Cardiac muscle cell (in vitro differentiated cells and primary cell): ENCODE results near the gene FCN1. TPM values are rescaled to one million over a fixed set of nuclear protein-coding genes. Genes with fewer than 3 reads are reported as not detected.

Source experiments
- DNase-seq, 2 donors: peaks; one replicate each; pipeline versions ENCODE4 v3.0.0 to v3.0.0-alpha.2; 2010 to 2017; ENCODE audit warnings: low read depth in 1 of 2, low spot score in 1 of 2
- H3K27ac ChIP-seq: fragments of 200-600 bp; sonication (generic); 2 replicates; pipeline ENCODE4 v1.5.1; 2016
- H3K27me3 ChIP-seq: fragments of 200-600 bp; sonication (generic); 2 replicates; pipeline ENCODE4 v1.6.0; 2016; ENCODE audit warnings: control low read depth
- H3K36me3 ChIP-seq: fragments of 200-600 bp; sonication (generic); 2 replicates; pipeline ENCODE4 v1.5.1; 2016; ENCODE audit warnings: control low read depth
- H3K4me1 ChIP-seq: fragments of 200-600 bp; sonication (generic); 2 replicates; pipeline ENCODE4 v1.8.1; 2017; ENCODE audit warnings: low read depth, mild to moderate bottlenecking, mixed run types
- H3K4me3 ChIP-seq: fragments of 200-600 bp; sonication (generic); 2 replicates; pipeline ENCODE4 v1.5.1; 2016; ENCODE audit warnings: mild to moderate bottlenecking
- H3K9me3 ChIP-seq: fragments of 200-600 bp; sonication (generic); 2 replicates; pipeline ENCODE4 v1.5.1; 2017; ENCODE audit warnings: low read depth, mild to moderate bottlenecking, control low read depth
- CTCF ChIP-seq: IDR thresholded peaks from 2 replicates; pipeline ENCODE4 v1.5.1; 2012; ENCODE audit warnings: low read depth, mild to moderate bottlenecking, low read length
- polyA plus RNA-seq: library from polyadenylated mRNA; unstranded; fragments of >200 nt; fragmentation: Nextera tagmentation; extraction: Ambion mirVana; gene quantifications from 2 replicates; pipeline ENCODE4 v1.2.1, GENCODE V29; 2016
- total RNA-seq: library from RNA; depleted of rRNA; stranded (reverse); fragments of >200 nt; gene quantifications from 2 replicates; pipeline ENCODE4 v1.2.3, GENCODE V29; 2016

Gene FCN1
- total and polyA plus RNA-seq, 2 experiments from 2014 or later: not detected

GRCh38 chr9:134869554-134870300, 48.0 kb downstream of the FCN1 start:
- DNase-seq: no peak
- Histone ChIP-seq H3K4me3 (no peak overlapping the region), H3K36me3 (no peaks in the 10 kb centered on the region), H3K27ac (no peak overlapping the region), H3K9me3 (no peaks in the 10 kb centered on the region), H3K27me3 (no peaks in the 10 kb centered on the region), H3K4me1 (no peaks in the 10 kb centered on the region)
- no peak for TF ChIP-seq CTCF

- no peak overlapping the region for H3K27ac ChIP-seq
- no peaks in the 10 kb centered on the region for H3K27me3 ChIP-seq
- H3K9me3 ChIP-seq: no peaks in the 10 kb centered on the region
- no peak for TF ChIP-seq CTCF
- no peak overlapping the region for H3K4me3 ChIP-seq
- DNase-seq: no peak
- H3K36me3 ChIP-seq: no peaks in the 10 kb centered on the region
- no peaks in the 10 kb centered on the region for H3K4me1 ChIP-seq
These were observed 48.8 kb downstream of the FCN1 start for GRCh38 chr9:134868751-134869553.

GRCh38 chr9:134867917-134868750, 49.6 kb downstream of the FCN1 start:
- H3K4me1 ChIP-seq: no peaks in the 10 kb centered on the region
- H3K27ac ChIP-seq: no peak overlapping the region
- H3K27me3 ChIP-seq: no peaks in the 10 kb centered on the region
- H3K9me3 ChIP-seq: no peaks in the 10 kb centered on the region
- H3K4me3 ChIP-seq: no peak overlapping the region
- TF ChIP-seq CTCF: no peak
- H3K36me3 ChIP-seq: no peaks in the 10 kb centered on the region
- no peak for DNase-seq

- TF ChIP-seq CTCF: no peak
- no peaks in the 10 kb centered on the region for H3K36me3 ChIP-seq
- no peaks in the 10 kb centered on the region for H3K9me3 ChIP-seq
- no peak for DNase-seq
- H3K27me3 ChIP-seq: no peaks in the 10 kb centered on the region
- no peaks in the 10 kb centered on the region for H3K4me1 ChIP-seq
- H3K4me3 ChIP-seq: no peak overlapping the region
- H3K27ac ChIP-seq: no peak overlapping the region
These were observed 52.9 kb downstream of the FCN1 start for GRCh38 chr9:134864821-134865190.
